ENCODE data around the gene TNPO3.
A peak's percentile ranks its signal among the peaks of the same experiment; 100 is the strongest.

TNPO3 gene

DNA sequence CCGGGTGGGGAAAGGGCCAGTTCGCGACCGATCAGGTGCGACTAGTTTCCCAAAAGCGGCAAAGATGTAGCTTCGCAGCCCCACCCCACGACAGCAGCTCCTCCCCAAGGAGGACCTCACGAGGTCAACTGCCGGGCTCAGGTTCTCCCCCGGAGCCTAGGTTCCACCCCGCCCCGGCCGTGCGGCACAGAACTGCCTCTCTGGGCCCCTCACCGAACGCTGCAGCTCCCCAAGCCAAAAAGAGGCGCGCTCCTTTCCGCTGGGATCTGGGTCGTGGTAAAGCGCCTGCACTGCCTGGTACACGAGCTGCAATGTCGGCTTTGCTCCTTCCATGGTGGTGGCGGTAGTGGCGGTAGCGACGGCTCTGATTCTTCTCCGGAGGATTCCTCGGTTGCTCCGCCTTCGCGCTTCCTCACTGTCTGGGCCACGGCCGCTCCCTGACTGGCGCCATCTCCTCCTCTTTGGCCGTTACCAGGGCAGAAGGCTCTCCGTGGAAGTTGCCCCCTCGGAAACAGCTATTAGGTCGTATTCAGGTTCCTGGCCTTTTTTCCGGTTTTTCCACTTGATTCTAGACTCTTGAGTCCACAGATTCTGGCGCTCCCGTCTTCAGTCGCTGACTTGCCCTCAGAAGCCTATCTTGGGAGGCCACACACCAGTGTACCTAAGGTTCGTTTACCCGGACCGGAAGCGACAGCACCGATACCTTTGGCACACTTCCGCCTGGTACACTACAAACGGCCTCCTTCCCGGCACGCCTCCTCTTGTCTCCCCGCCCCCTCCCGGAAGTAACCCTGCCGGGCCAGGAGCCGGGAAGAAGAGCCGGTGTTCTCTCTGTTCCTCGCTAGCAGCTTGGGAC lies at the start of gene TNPO3:
TNPO3 (minus strand) TSS at position 674 of the 856 bp plus-strand sequence; CDS start at position 333, 341 bp downstream.
- peak; percentile 94 for DNase-seq (ENCODE audit: low spot score)

GRCh38 chr7:129103561-129104324 lies 48.8 kb upstream of the TNPO3 start:
- no peak for DNase-seq (ENCODE audit: low spot score)

- no peak for DNase-seq (ENCODE audit: low spot score)
Observed at GRCh38 chr7:129101746-129102145, 46.8 kb upstream of the TNPO3 start.

GRCh38 chr7:129100827-129101166 lies 45.9 kb upstream of the TNPO3 start:
- DNase-seq (ENCODE audit: low spot score) = no peak

DNA sequence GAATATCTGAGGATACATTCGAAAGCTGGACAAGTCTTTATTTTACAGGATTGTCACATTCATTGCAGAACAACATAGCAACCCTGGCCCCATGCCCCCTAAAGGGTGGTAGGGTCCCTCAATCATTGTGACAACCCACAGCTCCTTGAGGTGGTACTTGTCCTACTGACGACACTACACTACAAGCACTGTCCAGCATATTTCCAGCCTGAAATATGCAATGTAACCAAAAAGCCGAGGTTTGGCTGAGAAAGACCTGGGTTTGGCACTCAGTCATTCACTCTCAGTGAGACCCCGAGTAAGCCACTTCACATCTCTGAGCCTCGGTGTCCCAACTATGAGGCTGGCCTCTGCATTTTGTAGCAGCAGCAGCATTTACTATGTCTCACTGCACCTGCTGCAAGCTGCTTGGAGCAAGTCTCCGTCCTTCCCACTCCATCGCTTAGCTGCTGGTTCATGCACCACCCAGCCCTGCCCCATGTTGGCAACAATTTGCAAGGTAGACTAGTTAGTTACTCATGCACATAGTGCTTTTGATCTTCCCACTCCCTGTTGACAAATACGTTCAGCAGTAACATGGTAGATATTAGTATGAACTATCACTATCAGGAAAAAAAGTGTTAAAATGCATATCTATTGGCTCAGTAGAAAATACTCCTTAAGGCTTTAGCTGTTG lies 43.6 kb upstream of the TNPO3 start:
- DNase-seq (ENCODE audit: low spot score) = no peak

DNA sequence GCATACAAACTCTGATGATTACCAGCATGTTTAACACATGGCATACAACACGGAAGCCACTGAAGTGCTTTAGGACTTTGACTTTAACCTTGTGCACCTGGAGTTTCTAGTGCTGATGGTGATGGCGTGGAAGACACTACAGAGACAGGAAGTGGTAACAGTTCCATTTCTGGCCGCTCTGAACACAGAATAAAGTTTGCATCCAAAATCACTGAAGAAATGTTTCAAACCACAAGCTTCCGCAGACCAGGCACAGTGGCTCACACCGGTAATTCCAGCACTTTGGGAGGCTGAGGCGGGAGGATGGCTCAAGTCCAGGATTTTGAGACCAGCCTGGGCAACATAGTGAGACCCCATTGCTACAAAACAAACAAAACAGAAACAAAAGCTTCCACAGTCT lies 40.3 kb upstream of the TNPO3 start:
- no peak for DNase-seq (ENCODE audit: low spot score)

DNA sequence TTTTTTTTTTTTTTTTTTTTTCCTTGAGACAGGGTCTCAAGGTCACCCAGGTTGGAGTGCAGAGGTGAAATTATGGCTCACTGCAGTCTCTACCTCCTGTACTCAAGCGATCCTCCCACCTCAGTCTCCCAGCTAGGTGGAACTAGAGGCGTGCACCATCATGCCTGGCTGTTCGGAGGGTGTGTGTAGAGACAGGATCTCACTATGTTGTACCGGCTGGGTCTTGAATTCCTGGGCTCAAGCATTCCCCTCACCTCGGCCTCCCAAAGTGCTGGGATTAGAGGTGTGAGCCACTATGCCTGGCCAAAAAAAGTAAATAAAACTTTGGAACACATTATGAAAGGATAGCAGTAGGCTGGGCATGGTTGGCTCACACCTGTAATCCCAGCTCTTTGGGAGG lies 39.6 kb upstream of the TNPO3 start:
- no peak for DNase-seq (ENCODE audit: low spot score)

GRCh38 chr7:129093867-129094456 lies 39.1 kb upstream of the TNPO3 start:
- no peak for DNase-seq (ENCODE audit: low spot score)

GRCh38 chr7:129091484-129092002 lies 36.6 kb upstream of the TNPO3 start:
- DNase-seq (ENCODE audit: low spot score) = peak; percentile 88

DNA sequence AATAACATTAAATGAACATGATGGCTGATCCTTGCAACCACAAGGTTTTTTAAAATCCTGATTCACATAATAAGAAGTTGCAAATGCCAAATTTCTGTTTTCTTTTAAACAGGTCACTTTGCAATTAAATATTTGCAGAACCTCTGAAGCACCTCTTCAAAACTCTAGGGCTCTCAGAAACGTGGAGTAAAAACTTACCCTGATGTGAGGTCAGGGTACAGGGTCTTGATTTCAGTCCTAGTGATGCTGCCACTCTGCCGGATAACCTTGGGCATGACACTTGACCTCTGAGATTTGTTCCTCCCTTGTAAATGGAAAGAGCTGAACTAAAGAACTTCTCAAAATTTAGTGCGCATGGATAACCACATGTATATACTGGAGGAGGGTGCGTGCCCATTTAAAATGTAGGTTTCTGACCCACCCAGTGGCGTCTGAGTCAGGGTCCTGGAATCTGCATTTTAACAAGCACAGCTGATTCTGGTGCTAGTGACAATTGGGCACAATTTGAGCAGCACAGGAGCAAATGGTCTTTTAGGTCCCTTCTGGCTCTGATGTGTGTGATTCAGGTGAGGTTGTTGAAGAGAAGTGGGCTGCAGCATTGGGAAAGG lies 35.5 kb upstream of the TNPO3 start:
- DNase-seq (ENCODE audit: low spot score) = no peak

DNA sequence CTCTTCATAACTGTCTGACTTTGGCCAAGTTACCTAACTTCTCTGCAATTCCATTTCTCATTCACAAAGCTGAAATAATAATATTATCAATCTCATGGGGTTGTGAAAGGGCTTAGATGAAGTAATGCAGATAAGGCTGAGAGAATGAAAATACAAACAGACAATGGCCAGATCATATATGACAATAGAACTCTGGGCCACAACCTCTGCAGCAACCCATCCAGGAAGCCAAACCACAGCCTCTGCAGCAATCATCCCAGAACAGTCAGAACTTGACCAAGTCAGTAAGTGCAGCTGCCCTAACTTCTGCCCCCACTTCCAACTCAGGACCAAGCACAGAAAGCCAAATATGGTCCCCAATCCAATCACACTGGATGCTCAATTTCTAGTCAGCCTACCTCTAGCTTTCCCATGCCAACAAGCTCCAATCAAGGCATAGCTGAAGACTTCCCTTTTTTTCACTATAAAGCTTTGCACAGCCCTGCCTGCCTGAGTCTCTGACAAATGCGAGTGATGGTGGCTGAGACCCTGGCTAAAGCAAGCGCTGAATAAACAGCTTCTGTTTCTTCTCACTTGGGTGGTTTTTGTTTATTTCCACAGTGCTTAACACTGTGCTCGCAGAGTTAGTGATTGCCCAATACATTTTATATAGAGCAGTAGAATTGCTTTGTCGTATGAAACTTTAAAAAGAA lies 34.8 kb upstream of the TNPO3 start:
- DNase-seq (ENCODE audit: low spot score) = no peak

DNA sequence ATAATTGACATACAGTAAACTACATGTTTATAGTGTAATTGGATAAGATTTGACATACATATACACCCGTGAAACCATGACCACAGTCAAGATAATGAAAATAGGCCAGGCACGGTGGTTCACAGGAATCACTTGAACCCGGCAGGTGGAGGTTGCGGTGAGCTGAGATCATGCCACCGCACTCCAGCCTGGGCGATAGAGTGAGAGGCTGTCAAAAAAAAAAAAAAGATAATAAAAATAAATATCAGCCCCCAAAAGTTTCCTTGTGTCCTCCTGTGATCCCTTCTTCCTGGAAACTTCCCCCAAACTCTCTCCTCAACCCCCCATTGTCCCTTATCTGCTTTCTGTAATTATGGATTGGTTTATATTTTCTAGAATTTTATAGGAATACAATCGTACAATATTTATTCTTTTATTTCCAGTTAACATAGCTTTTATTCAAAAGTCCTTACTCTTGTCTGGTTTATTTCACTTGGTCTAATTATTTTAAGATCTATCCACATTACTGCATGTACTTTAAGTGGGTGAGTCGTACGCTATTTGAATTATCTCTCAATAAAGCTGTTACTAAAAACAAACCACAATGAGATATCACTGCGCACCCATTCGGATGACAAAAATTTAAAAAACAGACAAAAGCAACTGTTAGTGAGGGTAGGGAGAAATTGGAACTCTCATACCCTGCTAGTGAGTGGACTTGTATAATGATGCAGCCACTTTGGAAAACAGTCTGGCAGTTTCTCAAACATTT lies 30.1 kb upstream of the TNPO3 start:
- DNase-seq (ENCODE audit: low spot score) = no peak

- DNase-seq (ENCODE audit: low spot score) = no peak
Observed at GRCh38 chr7:129083525-129083924, 28.6 kb upstream of the TNPO3 start.

- DNase-seq (ENCODE audit: low spot score) = no peak
Observed at GRCh38 chr7:129078455-129078854, 23.5 kb upstream of the TNPO3 start.

DNA sequence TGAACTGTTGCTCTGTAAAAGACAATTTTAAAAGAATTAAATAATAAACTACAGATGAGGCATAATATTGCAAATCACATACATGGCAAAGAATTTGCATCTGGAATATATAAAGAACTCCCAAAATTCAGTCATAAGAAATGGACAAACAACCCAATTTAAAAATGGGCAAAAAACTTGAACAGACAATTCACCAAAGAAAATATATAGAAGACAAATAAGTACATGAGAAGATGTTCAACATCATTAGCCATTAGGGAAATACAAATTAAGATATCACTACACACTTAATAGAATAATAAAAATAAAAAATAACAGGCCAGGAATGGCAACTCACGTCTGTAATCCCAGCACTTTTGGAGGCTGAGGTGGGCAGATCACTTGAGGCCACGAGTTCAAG lies 22.0 kb upstream of the TNPO3 start:
- no peak for DNase-seq (ENCODE audit: low spot score)

DNA sequence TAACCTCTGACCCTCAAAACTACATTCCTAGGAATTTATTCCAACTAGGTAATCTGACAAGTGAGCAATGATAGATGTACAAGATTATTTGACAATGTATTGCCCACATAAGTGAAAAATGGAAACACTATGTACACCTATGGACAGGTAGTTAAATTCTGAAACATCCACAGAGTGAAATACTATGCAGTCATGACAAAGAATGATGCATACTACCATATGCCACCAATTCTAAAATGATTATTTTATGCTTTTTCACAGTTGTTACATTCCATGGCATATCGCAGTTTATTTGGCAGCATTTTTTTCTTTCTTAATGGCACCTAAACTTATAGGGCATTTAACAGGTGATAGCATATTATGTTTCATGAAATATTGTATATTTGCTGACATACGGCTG lies 20.1 kb upstream of the TNPO3 start:
- DNase-seq (ENCODE audit: low spot score) = no peak

DNA sequence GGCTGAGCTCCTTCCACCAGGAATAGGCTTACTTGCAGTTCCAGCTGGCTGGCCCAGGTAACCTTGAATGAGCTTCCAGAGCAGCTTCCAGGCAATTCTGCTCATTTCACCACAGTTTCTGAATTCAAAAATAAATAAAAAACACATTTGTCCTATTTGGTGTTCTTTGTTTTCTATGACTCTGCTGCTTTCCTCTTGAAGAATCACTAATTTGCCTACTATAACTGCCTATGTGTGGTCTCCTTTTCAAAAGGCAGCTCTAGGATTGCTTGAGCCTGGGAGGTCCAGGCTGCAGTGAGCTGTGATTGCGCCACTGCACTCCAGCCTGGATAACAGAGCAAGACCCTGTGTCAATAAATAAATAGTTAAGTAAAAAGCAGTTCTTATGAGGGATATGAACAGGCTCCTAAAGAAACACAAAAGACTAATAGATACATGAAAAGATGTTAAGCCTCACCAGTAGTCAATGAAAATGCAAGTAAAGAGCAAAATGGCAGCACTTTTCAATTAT lies 19.5 kb upstream of the TNPO3 start:
- DNase-seq (ENCODE audit: low spot score) = no peak

- no peak for DNase-seq (ENCODE audit: low spot score)
Observed at GRCh38 chr7:129073738-129074137, 18.8 kb upstream of the TNPO3 start.

- no peak for DNase-seq (ENCODE audit: low spot score)
Observed at GRCh38 chr7:129073204-129073603, 18.3 kb upstream of the TNPO3 start.

DNA sequence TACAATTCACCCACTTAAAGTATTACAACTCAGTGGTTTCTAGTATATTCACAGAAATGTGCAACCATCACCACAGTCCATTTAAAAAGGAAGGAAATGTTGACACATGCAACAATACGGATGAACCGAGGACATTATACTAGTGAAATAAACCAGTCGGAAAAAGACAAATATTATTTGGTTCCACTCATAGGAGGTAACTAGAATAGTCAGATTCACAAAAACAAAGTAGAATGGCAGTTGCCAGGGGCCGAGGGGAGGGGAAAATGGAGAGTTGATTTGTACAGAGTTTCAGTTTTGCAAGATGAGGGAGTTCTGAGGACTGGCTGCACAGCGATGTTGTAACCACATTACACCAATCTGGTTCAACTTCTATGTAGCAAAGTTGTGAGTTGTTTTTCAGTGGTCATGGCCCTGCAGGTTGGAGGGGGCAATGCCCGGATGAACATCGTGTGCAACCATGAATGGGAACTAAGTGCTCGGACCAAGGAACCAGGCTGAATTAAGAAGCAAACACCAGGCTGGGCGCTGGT lies 17.6 kb upstream of the TNPO3 start:
- no peak for DNase-seq (ENCODE audit: low spot score)

Data from D341Med (cell line).